A549 (cell line): ENCODE measurements around the gene CYP1A1.

Experiments
- CHD4 ChIP-seq: fragments of 200-600 bp; sonication (generic); IDR thresholded peaks from 2 replicates; pipeline ENCODE4 v1.6.1; 2016; ENCODE audit warnings: antibody characterized with exemption, mild to moderate bottlenecking, borderline replicate concordance
- NR3C1 ChIP-seq: fragments of >200 bp; sonication (Bioruptor Twin); formaldehyde crosslinking; IDR thresholded peaks from 3 replicates; pipeline ENCODE4 v1.6.1; 2017
- RCOR1 ChIP-seq: fragments of 150-350 bp; IDR thresholded peaks from 2 replicates; pipeline ENCODE4 v1.6.1; 2014; ENCODE audit warnings: antibody characterized with exemption, low read length, low read depth
- ZNF302 ChIP-seq: fragments of 250-450 bp; sonication (Bioruptor Pico); IDR thresholded peaks from 2 replicates; pipeline ENCODE4 v1.9.0; 2021; ENCODE audit warnings: inconsistent platforms, mild to moderate bottlenecking, moderate library complexity

GRCh38 chr15:74769463-74770025, 44.2 kb upstream of the CYP1A1 start:
- no peak for TF ChIP-seq NR3C1
- TF ChIP-seq RCOR1 = no peak
- TF ChIP-seq ZNF302 (CRISPR knock-in tag) = no peak
- TF ChIP-seq CHD4 = no peak
